GM19239 (cell line): ENCODE results near the gene PPP1R7.
"Not testable (repeated sequence)": the region's sequence is repeated elsewhere in the genome, so short reads cannot be mapped to it uniquely, and the experiment has no call there.

Experiments used
- DNase-seq: peaks from one replicate; pipeline ENCODE4 v3.0.0; 2011; ENCODE audit warnings: low spot score; ENCODE audit not compliant: insufficient read length
- FAIRE-seq: peaks from 2 replicates; lab custom pipeline; 2011; peaks lifted over from hg19 to GRCh38; lab: Jason Lieb, UNC

PPP1R7 gene

DNA sequence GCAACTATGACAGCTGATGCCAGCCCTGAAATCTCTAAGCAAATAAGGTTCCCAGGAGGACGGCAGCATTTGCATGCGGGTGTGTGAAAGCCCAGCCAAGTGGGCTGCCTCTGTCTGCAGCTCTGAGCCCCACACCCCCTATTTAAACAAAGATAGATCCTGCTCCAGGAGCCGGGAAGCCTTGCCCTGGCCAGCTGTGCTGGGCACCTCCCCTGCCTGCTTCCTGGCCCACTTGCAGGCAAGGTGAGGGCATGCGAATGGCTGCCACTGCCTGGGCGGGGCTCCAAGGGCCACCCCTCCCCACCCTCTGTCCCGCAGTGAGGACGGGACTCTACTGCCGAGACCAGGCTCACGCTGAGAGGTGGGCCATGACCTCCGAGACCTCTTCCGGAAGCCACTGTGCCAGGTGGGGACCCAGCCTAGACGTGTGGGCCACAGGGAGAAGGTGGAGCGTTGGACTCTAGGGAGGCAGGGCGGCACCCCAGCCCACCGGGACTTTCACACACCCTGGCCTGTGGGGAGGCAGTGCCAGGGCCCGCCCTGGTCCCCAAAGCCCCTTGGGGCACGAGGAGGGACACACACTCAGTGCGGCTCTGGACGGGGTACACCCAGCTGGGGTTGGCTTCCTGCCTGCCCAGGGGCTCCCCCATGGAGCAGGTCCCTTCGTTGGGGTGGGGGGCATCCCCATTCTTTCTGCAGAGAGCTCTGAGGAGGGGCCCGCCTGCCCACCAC lies 38.3 kb downstream of the PPP1R7 start, which contains the start of gene ANO7:
ANO7 (plus strand) TSS at position 317 of the 732 bp plus-strand sequence. CDS start 1,387 bp downstream, outside the sequence.
- no peak for FAIRE-seq
- DNase-seq = no peak

DNA sequence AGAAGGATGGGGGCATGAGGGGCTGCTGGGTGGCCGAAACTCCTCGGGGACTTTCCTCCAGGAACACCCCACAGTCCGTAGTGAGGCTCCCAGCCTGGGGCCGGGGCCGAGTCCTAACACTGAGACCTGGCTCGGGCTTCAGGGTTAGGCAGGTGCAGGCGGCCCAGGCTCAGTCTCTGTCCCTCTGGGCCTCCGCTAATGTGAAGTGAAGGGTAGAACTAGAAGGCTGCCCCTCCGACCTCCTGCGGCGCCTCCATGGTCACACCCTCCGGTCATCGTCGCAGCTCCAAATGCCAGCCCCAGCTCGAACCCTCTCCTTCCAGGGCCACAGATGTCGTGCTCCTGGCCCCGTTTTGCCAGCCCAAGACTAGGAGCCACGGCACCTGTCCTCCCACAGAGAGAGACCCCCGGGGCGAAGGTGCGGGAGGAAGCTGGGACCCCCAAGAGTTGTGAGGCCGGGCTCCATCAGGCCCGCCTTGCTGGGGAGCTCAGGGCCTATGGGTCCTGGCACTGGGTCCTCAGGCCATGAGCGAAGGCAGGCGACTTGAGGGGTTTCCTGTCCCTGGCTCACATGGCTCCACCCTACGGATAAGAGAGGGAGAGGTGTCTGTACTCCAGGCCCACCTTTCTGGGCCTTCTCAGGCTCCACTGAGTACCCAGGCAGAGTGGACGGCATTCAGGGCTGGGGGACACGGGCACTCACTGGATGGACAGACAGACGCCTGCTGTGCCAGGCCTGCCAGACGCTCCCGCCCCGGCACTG lies 39.0 kb downstream of the PPP1R7 start:
- no peak for FAIRE-seq
- no peak for DNase-seq

DNA sequence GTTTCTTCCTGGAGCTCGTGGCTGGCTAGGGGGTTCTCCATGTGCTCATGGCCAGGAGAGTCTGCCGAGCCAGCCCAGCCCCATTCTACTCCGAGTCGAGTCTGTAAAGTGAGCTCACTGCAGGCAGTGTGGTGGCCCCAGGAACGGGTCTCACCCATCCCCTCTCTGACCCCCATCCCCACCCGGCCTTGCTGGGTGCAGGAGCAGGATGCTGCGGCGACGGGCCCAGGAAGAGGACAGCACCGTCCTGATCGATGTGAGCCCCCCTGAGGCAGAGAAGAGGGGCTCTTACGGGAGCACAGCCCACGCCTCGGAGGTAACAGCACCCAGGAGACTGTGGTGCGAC lies 39.6 kb downstream of the PPP1R7 start:
- FAIRE-seq (no peak), DNase-seq (no peak)

DNA sequence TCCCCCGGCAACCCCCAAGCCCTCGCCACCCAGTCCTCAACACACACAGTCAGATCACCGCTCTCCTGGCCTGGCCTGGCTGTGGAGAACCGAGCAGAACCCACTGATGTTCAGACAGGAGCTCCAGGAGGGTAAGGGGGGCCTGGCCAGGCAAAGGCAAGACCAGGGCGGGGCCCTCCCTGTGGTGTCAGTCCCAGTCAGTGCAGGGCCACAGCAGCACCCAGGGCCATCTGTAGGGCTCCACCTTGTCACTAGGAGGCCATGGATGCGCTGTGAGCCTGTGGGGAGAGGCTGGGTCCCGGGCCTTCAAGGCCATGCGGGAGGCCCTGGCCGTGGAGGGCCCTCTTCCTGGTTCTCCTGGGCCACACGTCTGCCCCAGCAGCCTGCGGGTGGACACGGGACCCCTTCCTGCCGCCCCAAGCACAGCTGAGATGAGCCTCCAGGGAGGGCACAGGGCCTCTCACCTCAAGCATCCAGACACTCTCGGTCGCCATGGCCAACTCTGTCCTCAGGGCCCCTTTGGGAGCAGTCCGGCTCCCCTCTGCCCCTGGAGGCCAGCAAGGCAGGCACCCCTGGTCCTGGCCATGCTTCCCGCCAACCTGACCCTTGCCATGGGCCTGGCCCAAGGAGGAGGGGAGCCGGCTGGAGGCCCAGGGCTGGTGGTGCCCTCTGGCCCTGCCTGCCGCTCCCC lies 40.2 kb downstream of the PPP1R7 start:
- FAIRE-seq (no peak), DNase-seq (no peak)

DNA sequence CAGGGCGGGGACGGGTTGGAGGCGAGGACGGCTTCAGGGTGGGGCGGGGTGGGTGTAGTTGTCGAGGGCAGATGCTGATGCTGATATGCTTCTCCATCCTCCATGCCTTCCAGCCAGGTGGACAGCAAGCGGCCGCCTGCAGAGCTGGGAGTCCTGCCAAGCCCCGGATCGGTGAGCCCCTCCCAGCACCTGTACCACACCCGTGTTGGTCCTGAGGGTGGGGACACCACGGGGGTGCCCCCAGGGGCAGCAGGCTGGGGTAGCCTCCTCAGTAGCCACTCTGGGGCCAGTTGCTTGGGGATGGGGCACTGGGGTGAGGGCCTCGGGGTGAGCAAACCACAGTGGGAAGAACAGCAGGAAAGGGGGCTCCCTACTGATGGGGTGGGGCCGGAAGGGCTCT lies 40.8 kb downstream of the PPP1R7 start:
- FAIRE-seq = no peak
- no peak for DNase-seq

DNA sequence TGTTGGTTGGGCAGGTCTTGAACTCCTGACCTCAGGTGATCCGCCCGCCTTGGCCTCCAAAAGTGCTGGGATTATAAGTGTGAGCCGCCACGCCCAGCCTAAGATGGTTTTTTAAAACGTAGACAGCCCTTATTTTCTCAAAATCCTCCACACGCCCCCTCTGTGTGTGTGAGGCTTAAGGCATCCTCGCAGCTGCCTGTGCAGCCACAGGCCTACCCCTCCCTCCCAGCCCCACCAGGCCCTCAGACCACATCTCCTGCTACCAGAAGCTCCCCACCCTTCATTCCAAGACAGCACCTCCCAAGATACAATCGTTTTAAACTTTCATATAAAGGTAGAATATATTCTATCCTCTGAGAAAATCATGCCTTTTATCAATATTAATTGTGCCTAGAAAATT lies 43.0 kb downstream of the PPP1R7 start:
- no peak for DNase-seq
- no peak for FAIRE-seq

DNA sequence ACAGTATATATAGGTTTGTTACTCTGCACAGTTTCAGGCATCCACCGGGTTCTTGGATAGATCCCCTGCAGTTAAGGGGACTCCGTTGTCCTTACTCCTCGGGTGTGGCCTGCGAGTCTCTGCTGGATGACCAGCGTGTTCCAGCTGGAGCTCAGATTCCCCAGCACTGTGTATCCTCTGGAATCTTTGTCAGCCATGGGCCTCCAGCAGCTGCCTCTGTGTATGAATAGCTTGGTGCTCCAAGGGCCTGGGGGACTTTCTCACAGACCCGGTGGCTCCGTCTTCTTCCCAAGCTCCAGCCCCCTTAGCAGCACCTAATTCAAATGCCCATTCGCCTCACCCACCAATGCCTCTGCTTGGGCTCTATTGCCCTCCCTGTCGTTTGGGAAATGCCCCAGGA lies 44.5 kb downstream of the PPP1R7 start:
- no peak for FAIRE-seq

DNA sequence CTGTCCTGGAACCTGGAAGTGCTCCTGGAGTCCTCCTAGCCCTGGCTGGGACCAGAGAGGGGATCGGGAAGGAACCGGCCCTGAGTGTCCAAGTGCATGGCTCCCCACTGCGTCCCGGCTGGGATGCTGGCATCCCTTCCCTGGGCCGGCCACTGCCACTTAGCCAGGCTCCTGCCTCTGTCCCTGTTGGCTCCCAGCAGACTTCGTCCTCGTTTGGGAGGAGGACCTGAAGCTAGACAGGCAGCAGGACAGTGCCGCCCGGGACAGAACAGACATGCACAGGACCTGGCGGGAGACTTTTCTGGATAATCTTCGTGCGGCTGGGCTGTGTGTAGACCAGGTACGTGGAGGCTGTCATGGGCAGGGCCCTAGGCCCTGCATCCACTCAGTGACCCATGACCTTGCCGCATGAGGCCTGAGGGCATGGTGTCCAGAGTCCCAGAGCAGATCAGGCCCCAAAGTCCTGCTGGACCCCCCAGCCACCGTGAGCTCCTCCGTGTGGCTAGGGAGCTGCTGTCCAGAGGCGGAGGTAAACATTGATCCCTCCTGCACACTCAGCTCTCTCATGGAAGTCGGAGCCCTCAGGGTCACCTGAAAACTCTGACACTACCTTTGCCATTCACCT lies 45.4 kb downstream of the PPP1R7 start:
- DNase-seq (no peak), FAIRE-seq (no peak)

More for the DNA sequence above, 44.5 kb downstream of the PPP1R7 start:
- no peak for DNase-seq

DNA sequence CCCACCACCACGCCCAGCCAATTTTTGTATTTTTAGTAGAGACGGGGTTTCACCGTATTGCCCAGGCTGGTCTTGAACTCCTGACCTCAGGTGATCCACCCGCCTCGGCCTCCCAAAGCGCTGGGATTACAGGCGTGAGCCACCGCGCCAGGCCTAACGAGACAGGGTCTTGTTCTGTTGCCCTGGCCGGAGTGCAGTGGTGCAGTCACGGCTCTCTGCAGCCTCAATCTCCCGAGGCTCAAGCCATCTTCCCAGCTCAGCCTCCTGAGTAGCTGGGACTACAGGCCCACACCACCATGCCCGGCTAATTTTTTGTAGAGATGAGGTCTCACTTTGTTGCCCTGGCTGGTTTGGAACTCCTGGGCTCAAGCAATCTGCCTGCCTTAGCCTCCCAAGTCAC lies 47.0 kb downstream of the PPP1R7 start:
- not testable (repeated sequence) for DNase-seq, FAIRE-seq

DNA sequence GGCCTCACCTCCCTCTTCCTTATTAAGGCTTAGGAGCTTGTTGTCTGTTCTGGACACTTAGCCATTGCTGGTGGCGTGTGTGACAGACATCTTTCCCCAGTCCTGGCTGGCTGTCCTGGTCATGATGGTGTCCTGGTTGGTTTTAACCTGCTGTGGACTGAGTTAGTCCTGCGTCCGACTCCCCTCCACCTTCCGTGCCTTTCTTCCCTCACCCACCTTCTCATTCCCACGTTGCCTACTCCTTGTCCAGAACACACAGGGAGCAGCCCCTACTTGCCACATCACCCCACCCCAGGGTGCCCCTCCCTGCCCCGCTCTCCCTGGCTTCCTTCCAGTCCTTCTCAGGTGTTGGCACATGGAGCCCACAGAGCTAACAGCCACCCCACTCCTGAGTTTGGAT lies 47.7 kb downstream of the PPP1R7 start:
- no peak for DNase-seq
- no peak for FAIRE-seq

DNA sequence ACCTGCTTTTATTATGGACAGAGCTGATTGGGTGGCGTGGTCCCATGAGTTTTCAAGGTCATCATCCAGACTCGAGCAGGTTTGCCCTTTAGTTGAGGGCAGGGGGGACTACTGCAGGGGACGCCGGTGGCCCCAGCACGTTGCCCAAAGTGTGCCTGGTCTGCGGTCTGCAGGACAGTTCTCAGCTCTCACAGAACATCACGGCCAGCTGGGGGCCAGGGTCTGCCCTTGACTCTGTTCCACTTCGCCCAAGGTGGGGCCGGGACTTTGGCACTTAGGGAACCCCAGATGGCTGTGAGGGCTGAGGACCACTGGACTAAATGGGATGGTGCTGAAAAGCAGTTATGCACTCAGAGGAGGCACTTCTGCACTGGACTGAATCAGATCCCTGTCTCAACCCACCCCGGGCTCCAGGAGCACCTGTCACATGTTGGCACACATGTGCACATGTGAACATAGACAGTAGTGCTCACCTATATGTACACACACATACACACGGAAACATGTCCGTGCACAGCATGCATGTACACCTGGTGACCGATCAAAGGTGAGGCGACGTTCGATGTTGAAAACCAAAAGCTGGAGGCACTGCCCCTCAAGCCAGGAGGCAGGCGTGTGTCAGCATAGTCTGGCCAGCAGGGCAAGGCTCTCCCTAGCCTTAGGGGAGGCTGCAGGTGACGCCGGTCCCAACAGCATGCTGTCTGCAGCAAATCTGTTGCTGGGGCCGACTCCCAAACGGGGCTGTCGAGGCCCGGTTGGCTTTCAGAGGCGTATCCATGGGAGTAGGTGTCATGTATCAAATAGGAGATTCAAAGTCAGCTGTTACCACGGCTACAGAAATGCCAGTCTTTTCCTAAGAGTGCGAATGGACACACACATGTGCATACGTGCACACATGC lies 48.4 kb downstream of the PPP1R7 start:
- FAIRE-seq (no peak), DNase-seq (no peak)

DNA sequence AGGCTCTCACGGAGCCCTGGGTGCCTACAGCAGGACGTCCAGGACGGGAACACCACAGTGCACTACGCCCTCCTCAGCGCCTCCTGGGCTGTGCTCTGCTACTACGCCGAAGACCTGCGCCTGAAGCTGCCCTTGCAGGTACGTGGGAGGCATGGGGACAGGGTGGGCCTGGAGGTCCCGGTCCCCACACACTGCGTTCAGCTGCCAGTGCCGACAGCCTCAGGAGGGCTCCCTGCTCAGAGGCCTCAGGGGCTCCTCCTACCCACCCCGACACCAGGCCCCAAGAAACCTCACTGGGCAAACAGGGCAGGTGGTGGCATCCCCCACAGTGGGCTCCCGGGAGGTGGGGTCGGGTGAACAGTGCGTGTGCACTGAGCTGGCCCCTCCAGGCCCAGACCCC lies 49.0 kb downstream of the PPP1R7 start:
- DNase-seq (no peak), FAIRE-seq (no peak)

DNA sequence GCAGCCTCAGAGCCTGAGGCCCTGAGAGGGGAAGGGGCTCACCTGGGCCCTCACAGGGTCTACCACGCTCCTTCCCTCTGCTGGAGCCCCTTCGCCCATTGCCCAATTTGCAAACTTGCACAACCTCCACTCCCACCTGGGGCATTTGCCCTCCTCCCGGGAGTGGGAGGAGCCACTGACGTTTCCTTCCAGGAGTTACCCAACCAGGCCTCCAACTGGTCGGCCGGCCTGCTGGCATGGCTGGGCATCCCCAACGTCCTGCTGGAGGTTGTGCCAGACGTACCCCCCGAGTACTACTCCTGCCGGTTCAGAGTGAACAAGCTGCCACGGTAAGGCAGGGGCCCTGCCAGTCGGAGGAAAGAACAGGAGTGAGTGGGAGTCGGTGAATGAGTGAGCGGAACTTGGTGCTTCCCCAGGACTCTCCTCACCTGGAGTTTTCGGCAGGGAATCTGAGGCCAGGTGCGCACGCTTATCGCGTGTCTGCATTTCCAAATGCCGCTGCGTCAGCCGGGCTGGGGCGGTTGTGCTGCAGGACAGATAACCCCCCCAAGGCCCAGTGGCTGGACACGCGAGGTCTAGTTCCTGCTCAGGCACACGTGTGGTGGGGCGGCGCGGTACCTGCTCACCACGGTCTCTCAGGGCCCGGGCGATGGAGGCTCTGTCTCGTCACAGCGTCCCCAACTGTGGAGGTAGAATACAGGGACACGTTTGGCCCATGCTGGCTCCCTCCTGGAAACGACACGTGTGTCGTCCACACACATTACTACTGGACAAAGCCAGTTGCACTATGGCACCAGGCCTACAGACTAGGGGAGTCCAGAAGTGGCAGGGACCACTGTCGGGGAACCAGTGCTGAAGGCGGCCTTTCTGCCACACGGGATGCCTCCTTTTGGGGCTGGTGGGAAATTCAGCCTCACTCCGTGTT lies 49.9 kb downstream of the PPP1R7 start:
- FAIRE-seq (no peak), DNase-seq (no peak)

DNA sequence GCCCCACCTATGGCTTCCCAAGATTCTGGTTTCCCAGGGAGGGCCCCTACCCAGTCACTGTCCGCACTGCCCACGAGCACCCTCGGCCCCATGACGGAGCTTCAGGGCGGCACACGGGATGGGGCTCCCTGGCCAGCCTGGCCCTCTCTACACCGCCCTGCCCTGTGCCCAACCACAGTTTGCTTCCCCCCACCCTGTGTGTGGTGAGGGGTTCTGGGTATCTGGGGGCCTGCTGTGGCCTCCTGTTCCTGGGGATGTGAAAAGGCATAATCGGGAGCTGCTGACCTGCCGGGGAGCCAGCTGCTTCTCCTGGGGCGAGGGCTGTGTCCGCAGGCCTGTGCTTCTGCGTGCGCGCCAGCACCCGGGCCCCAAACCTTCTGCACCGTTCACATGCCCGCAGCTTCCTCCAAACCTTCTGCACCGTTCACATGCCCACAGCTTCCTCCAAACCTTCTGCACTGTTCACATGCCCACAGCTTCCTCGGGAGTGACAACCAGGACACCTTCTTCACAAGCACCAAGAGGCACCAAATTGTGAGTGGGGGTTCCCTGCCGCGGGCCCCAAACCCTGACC lies 50.6 kb downstream of the PPP1R7 start:
- FAIRE-seq (no peak), DNase-seq (no peak)

DNA sequence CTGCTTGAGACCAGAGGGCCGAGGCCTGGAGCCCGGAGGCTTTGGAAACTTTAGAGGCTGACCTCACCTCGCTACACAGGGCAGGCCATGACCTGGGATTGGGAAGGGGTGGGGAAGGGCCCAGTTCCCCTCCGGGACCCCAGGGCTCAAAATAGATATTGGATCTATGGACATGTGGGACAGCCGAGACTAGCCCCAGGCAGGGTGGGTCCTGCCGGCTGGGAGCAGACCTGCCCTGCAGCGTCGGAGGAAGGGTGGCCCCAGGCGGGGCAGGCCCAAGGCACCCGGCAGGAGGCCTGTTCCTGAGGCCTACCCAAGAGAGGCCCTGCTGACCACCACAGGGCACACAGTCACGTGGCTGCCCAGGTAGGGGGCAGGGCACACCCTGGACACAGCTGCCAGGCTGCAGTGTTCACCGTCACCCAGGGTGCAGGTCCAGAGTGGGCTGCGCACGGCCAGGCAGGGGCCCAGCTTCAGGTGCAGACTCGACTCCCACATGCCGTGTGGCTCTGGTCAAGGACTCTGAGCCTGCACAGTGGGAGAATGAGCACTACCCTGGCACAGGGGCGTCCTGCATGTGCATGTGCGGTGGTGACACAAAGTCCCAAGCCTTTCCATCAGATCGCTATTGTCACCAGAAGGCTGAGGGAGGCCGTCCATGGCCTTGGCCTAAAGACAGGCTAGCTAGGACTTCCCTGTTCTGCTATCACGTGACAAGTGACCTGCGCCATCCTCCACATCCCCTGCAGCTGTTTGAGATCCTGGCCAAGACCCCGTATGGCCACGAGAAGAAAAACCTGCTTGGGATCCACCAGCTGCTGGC lies 51.4 kb downstream of the PPP1R7 start:
- FAIRE-seq (no peak), DNase-seq (no peak)

DNA sequence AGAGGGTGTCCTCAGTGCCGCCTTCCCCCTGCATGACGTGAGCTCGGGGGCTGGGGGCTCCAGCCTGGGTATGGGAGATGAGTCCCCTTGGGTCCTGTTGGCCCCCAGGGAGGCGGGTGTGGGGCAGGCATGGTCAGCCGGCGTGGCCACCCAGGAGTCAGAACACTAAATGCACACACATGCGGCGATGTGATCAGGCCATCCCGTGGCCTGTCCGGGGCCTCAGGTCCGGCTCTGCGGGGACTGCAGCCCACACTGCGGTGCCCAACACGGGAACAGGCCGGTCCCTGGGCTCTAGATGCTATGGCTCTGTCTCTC lies 52.0 kb downstream of the PPP1R7 start:
- DNase-seq = no peak
- no peak for FAIRE-seq

DNA sequence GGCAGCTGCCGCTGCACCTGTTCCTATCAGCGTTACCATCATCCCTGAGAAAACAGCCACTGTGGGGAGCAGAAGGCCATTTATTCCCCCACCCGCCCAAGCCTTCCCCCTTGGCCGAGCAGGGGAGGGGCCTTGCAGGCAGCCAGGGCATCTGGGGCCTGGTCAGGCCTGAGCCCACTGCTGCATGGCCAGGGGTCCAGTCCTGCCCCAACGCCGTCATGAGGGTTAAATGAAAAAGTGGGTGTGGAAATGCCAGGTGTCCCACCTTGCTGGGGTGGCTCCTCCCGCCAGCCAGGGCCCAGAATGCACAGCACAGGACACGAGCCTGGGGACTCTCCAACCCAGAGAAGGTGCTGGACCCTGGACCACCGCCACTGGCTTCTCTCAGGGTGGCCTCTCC lies 52.4 kb downstream of the PPP1R7 start:
- DNase-seq = no peak
- no peak for FAIRE-seq
